B cell (primary cell): ENCODE measurements around the gene ARHGAP30. TPM values are rescaled to one million over a fixed set of nuclear protein-coding genes. Genes with fewer than 3 reads are reported as not detected.

Experiments
- ATAC-seq: fragments of 200-7000 bp; cut with Tn5 transposase; one replicate; pipeline ENCODE4 v1.10.0; 2021; ENCODE audit warnings: low read depth, mild to moderate bottlenecking, moderate number of reproducible peaks, moderate library complexity
- CTCF ChIA-PET: fragments of 350-600 bp; sonication (Branson Sonifier 250); formaldehyde crosslinking; loops from one replicate; lab custom pipeline; 2021; ENCODE audit warnings: antibody characterized with exemption, inconsistent platforms; lab: Charles Lee
- POLR2A ChIA-PET: fragments of 350-600 bp; sonication (Branson Sonifier 250); formaldehyde crosslinking; loops from one replicate; lab custom pipeline; 2021; ENCODE audit warnings: antibody characterized with exemption; lab: Charles Lee
- DNase-seq: peaks from one replicate; pipeline ENCODE4 v3.0.0; 2013
- H2AFZ ChIP-seq: 2 replicates; pipeline ENCODE4 v1.6.1; 2012; ENCODE audit warnings: mild to moderate bottlenecking, low read depth, low read length; ENCODE audit not compliant: insufficient read depth, poor library complexity, severe bottlenecking
- H3K27ac ChIP-seq, 2 donors: 1 replicate in 1 of 2; 2 replicates in 1 of 2; pipeline ENCODE4 v1.5.1; 2012 to 2013; ENCODE audit warnings: low read length in 2 of 2, mild to moderate bottlenecking in 2 of 2, moderate library complexity in 1 of 2
- H3K27me3 ChIP-seq, 4 experiments: fragments of 200-600 bp in 1 of 4; sonication (generic) in 1 of 4; replicated peaks in 1 of 4; 1 replicate in 2 of 4; 2 replicates in 2 of 4; pipeline versions ENCODE4 v1.6.1 to v1.7.0; 2013 to 2016; ENCODE audit warnings: low read length in 3 of 4, mild to moderate bottlenecking in 2 of 4, mixed read lengths in 1 of 4, moderate library complexity in 1 of 4; ENCODE audit not compliant: insufficient read depth in 4 of 4, control insufficient read depth in 3 of 4; ENCODE audit errors: control extremely low read depth in 1 of 4
- H3K36me3 ChIP-seq, 2 experiments: replicated peaks in 1 of 2; 1 replicate in 1 of 2; 2 replicates in 1 of 2; pipeline versions ENCODE4 v1.6.1 to v1.7.1; 2013; ENCODE audit warnings: low read length in 1 of 2; ENCODE audit not compliant: insufficient read depth in 2 of 2, control insufficient read depth in 1 of 2; ENCODE audit errors: control extremely low read depth in 1 of 2, extremely low read depth in 1 of 2
- H3K4me1 ChIP-seq, 2 donors: fragments of 200-600 bp in 1 of 2; sonication (generic) in 1 of 2; 1 replicate in 1 of 2; 2 replicates in 1 of 2; pipeline versions ENCODE4 v1.5.1 to v1.6.1; 2013 to 2017; ENCODE audit warnings: low read length in 2 of 2; ENCODE audit not compliant: control insufficient read depth in 2 of 2, insufficient read depth in 2 of 2
- H3K4me2 ChIP-seq: replicated peaks from 2 replicates; pipeline ENCODE3; 2012; ENCODE audit warnings: mild to moderate bottlenecking, low read depth, low read length; ENCODE audit not compliant: poor library complexity, severe bottlenecking
- H3K4me3 ChIP-seq, 5 experiments: fragments of 200-600 bp in 1 of 5; sonication (generic) in 1 of 5; 1 replicate in 3 of 5; 2 replicates in 2 of 5; pipeline versions ENCODE4 v1.5.1 to v1.7.0; 2011 to 2016; ENCODE audit warnings: low read length in 4 of 5, mild to moderate bottlenecking in 4 of 5, low read depth in 2 of 5, control low read depth in 1 of 5, moderate library complexity in 1 of 5; ENCODE audit not compliant: insufficient read depth in 1 of 5; ENCODE audit errors: control extremely low read depth in 1 of 5, extremely low read depth in 1 of 5
- H3K79me2 ChIP-seq: fragments of 200-600 bp; sonication (generic); one replicate; pipeline ENCODE4 v1.6.0; 2016; ENCODE audit warnings: low read length; ENCODE audit not compliant: control insufficient read depth, insufficient read depth
- H3K9ac ChIP-seq: fragments of 200-600 bp; sonication (generic); 2 replicates; pipeline ENCODE4 v1.6.1; 2017; ENCODE audit warnings: mild to moderate bottlenecking, low read length, moderate library complexity
- H3K9me3 ChIP-seq, 3 donors: one replicate each; pipeline versions ENCODE4 v1.6.1 to v1.7.1; 2013; ENCODE audit warnings: low read length in 2 of 3; ENCODE audit not compliant: control insufficient read depth in 2 of 3, insufficient read depth in 1 of 3; ENCODE audit errors: control extremely low read depth in 1 of 3
- H4K20me1 ChIP-seq: 2 replicates; pipeline ENCODE4 v1.6.0; 2012; ENCODE audit warnings: mild to moderate bottlenecking, low read length; ENCODE audit not compliant: insufficient read depth, control insufficient read depth, poor library complexity, severe bottlenecking
- H3K27ac Mint-ChIP-seq: one replicate; pipeline ENCODE4 v1.8.0; 2021; ENCODE audit warnings: mixed read lengths
- H3K27me3 Mint-ChIP-seq: one replicate; pipeline ENCODE4 v1.8.0; 2021; ENCODE audit warnings: mixed read lengths
- H3K4me1 Mint-ChIP-seq: one replicate; pipeline ENCODE4 v1.8.0; 2021; ENCODE audit warnings: mixed read lengths
- H3K4me3 Mint-ChIP-seq: one replicate; pipeline ENCODE4 v1.8.0; 2021; ENCODE audit warnings: mixed read lengths
- H3K9me3 Mint-ChIP-seq: one replicate; pipeline ENCODE4 v1.8.0; 2022; ENCODE audit warnings: mixed read lengths; ENCODE audit not compliant: insufficient read depth
- CTCF ChIP-seq: fragments of 200-600 bp; IDR thresholded peaks from one replicate; pipeline ENCODE4 v1.8.0; 2022; ENCODE audit warnings: antibody characterized with exemption, mild to moderate bottlenecking
- EZH2 ChIP-seq: IDR thresholded peaks from 2 replicates; pipeline ENCODE4 v1.6.1; 2012; ENCODE audit warnings: borderline replicate concordance, low read depth, mild to moderate bottlenecking, moderate library complexity, low read length; ENCODE audit not compliant: insufficient read depth, poor library complexity, severe bottlenecking
- WGBS: methylation state at CpG from one replicate; pipeline ENCODE4 v1.1.5; 2013; ENCODE audit warnings: missing lambda C conversion rate; ENCODE audit not compliant: insufficient coverage; 5-methylcytosine and 5-hydroxymethylcytosine counted together
- intact Hi-C: fragments of 100-400 bp; cut with micrococcal nuclease; formaldehyde crosslinking; loops from one replicate; pipeline ENCODE4 v1.10.0; 2022
- polyA plus RNA-seq: library from polyadenylated mRNA; depleted of rRNA; stranded (reverse); fragments of >200 nt; gene quantifications from 2 replicates; pipeline ENCODE4 v1.2.3, GENCODE V29; 2012
- total RNA-seq, 2 donors: library from RNA; stranded (reverse); fragments of 120-200 nt in 1 of 2; gene quantifications; 1 replicate in 1 of 2; 2 replicates in 1 of 2; pipeline versions ENCODE4 v1.2.3 to v1.2.4, GENCODE V29; 2013 to 2022

The ARHGAP30 gene
- total and polyA plus RNA-seq, 2 donors (not counting 1 experiment from before 2014, with no cell fraction given): 122 to 146 TPM

- CTCF ChIA-PET: interaction anchor here (0.8 to 2.3 kb wide), 5 partner anchors 8 to 57 kb away, joined by 3 to 10 read pairs (median 4); partner anchors contain the start of gene USF1
- Histone ChIP-seq H3K36me3 (peaks cover 3 to 79% of the 10 kb centered on the region in 2 experiments), H4K20me1 (peaks cover 56% of the 10 kb centered on the region), H3K4me1 (peaks cover 0 to 3% of the 10 kb centered on the region in 2 donors), H3K9me3 (no peaks in the 10 kb centered on the region), H2AFZ (no peak overlapping the region), H3K27me3 (no peaks in the 10 kb centered on the region), H3K4me2 (no peak overlapping the region), H3K27ac (no peak overlapping the region), H3K9ac (no peak overlapping the region), H3K79me2 (peaks cover 76% of the 10 kb centered on the region), H3K4me3 (no peak overlapping the region)
- no peak for ATAC-seq
- H3K4me1 Mint-ChIP-seq: peaks cover 14% of the 10 kb centered on the region
- H3K27ac Mint-ChIP-seq: peak overlapping the region; percentile 53
- no peak for DNase-seq
- no peak for TF ChIP-seq EZH2
- no peak for TF ChIP-seq CTCF
- no peaks in the 10 kb centered on the region for H3K9me3 Mint-ChIP-seq
- intact Hi-C loops: no loop called here
- 98% methylated on average over 4 of the region's 4 CpGs for WGBS
- H3K27me3 Mint-ChIP-seq: no peaks in the 10 kb centered on the region
- POLR2A ChIA-PET: no interaction called here
- no peak overlapping the region for H3K4me3 Mint-ChIP-seq
Measured at GRCh38 chr1:161054232-161054631, 15.5 kb downstream of the ARHGAP30 start.

GRCh38 chr1:161052899-161053298, 16.8 kb downstream of the ARHGAP30 start:
- Histone ChIP-seq H3K36me3 (peaks cover 3 to 91% of the 10 kb centered on the region in 2 experiments), H2AFZ (no peak overlapping the region), H3K9ac (no peak overlapping the region), H3K79me2 (peaks cover 63% of the 10 kb centered on the region), H3K4me2 (no peak overlapping the region), H3K4me3 (no peak overlapping the region), H4K20me1 (peaks cover 48% of the 10 kb centered on the region), H3K9me3 (no peaks in the 10 kb centered on the region), H3K4me1 (peaks cover 4 to 15% of the 10 kb centered on the region in 2 donors), H3K27ac (no peak overlapping the region), H3K27me3 (no peaks in the 10 kb centered on the region)
- Mint-ChIP-seq H3K27ac (peak overlapping the region; percentile 56), H3K9me3 (no peaks in the 10 kb centered on the region), H3K4me1 (peaks cover 26% of the 10 kb centered on the region), H3K4me3 (no peak overlapping the region), H3K27me3 (no peaks in the 10 kb centered on the region)
- ChIA-PET POLR2A (interaction anchor here (0.6 to 1.0 kb wide), 2 partner anchors 13 to 23 kb away, joined by 4 to 7 read pairs; no protein-coding TSS in a partner anchor), CTCF (interaction anchor here (1.3 kb wide), 1 partner anchor 18 kb away, joined by 3 read pairs; no protein-coding TSS in a partner anchor)
- no peak for DNase-seq
- WGBS: no CpG with 5 or more reads among the region's 3 CpGs
- no peak for ATAC-seq
- intact Hi-C loops: no loop called here
- TF ChIP-seq EZH2 (no peak), CTCF (no peak)
